Gastroesophageal sphincter (tissue), 3 donors: ENCODE measurements around the gene PERCC1.

Experiments
- CTCF ChIP-seq, 4 experiments: fragments of 200-600 bp in 2 of 4; fragments of 450-650 bp in 2 of 4; sonication (generic) in 1 of 4; IDR thresholded peaks; one replicate each; pipeline ENCODE4 v1.5.1; 2017 to 2019; ENCODE audit warnings: antibody characterized with exemption in 4 of 4, mild to moderate bottlenecking in 2 of 4, moderate library complexity in 2 of 4
- EP300 ChIP-seq: sonication (generic); formaldehyde crosslinking; IDR thresholded peaks from one replicate; pipeline ENCODE4 v1.6.1; 2017; ENCODE audit warnings: antibody characterized with exemption, mild to moderate bottlenecking
- POLR2A ChIP-seq, 2 donors: fragments of 450-650 bp; IDR thresholded peaks; one replicate each; pipeline ENCODE4 v1.6.1; 2017; ENCODE audit warnings: antibody characterized with exemption in 2 of 2, mild to moderate bottlenecking in 2 of 2, moderate library complexity in 1 of 2
- POLR2AphosphoS5 ChIP-seq: sonication (generic); formaldehyde crosslinking; IDR thresholded peaks from one replicate; pipeline ENCODE4 v1.6.1; 2017; ENCODE audit warnings: antibody characterized with exemption

- TF ChIP-seq CTCF (IDR thresholded peaks at IDR 0.05) = no peak
- no peak for TF ChIP-seq POLR2A (IDR thresholded peaks at IDR 0.05)
- no peak for TF ChIP-seq EP300
- no peak for TF ChIP-seq POLR2AphosphoS5
Measured at GRCh38 chr16:1430214-1430758, 592 bp upstream of the PERCC1 start.
